HepG2 (cell line): ENCODE results near the gene PCGF3. TPM values are rescaled to one million over a fixed set of nuclear protein-coding genes. Genes with fewer than 3 reads are reported as not detected.

Experiments used
- ASH2L ChIP-seq: fragments of 300-600, 200-600 bp; sonication (generic); IDR thresholded peaks from 2 replicates; pipeline ENCODE4 v1.7.0; 2017; ENCODE audit warnings: low read depth, mild to moderate bottlenecking, moderate library complexity, mixed read lengths, low read length; ENCODE audit not compliant: insufficient read length
- BHLHE40 ChIP-seq: IDR thresholded peaks from 2 replicates; pipeline ENCODE4 v1.6.1; 2011; ENCODE audit warnings: low read length, improper control_type of control experiment
- KDM6A ChIP-seq: IDR thresholded peaks from 2 replicates; pipeline ENCODE4 v1.6.1; 2016; ENCODE audit warnings: low read depth
- MIER3 ChIP-seq: IDR thresholded peaks from 2 replicates; pipeline ENCODE4 v1.6.1; 2016; ENCODE audit warnings: missing compliant biosample characterization, borderline replicate concordance
- POLR2A ChIP-seq, 2 experiments: IDR thresholded peaks; 2 replicates each; pipeline ENCODE4 v1.6.1; 2011; ENCODE audit warnings: low read depth in 2 of 2, low read length in 2 of 2, mild to moderate bottlenecking in 1 of 2, moderate library complexity in 1 of 2; ENCODE audit not compliant: insufficient read depth in 1 of 2
- SAFB2 ChIP-seq: sonication (generic); formaldehyde crosslinking; IDR thresholded peaks from 2 replicates; pipeline ENCODE4 v1.5.1; 2020; ENCODE audit warnings: missing genetic modification reagents, low read depth, mild to moderate bottlenecking, borderline replicate concordance
- ZNF12 ChIP-seq: sonication (generic); formaldehyde crosslinking; IDR thresholded peaks from 2 replicates; pipeline ENCODE4 v1.5.0; 2020; ENCODE audit warnings: missing genetic modification reagents
- ZNF317 ChIP-seq: sonication (generic); formaldehyde crosslinking; IDR thresholded peaks from 2 replicates; pipeline ENCODE4 v1.5.0; 2020; ENCODE audit warnings: mild to moderate bottlenecking, missing genetic modification reagents
- ZNF703 ChIP-seq: sonication (generic); formaldehyde crosslinking; IDR thresholded peaks from 2 replicates; pipeline ENCODE4 v1.5.1; 2020; ENCODE audit warnings: missing genetic modification reagents, mild to moderate bottlenecking, moderate library complexity, borderline replicate concordance
- polyA plus RNA-seq, 8 experiments: library from polyadenylated mRNA; depleted of rRNA in 3 of 8; stranded (reverse) in 7 of 8; unstranded in 1 of 8; fragments of >200 nt; fragmentation: Illumina TruSeq in 4 of 8; extraction: Trizol in 4 of 8; gene quantifications; 2 replicates each; pipeline versions ENCODE4 v1.2.1 to v1.2.3, GENCODE V29; 2011 to 2016; ENCODE audit warnings: low read depth in 4 of 8, missing spikeins in 1 of 8, mixed read lengths in 1 of 8; ENCODE audit not compliant: insufficient read depth in 1 of 8
- total RNA-seq, 5 experiments: library from RNA; depleted of rRNA; stranded (reverse); fragments of >200 nt; fragmentation: Illumina TruSeq; extraction: Trizol; gene quantifications; 2 replicates each; pipeline ENCODE4 v1.2.3, GENCODE V29; 2016; ENCODE audit warnings: low read depth in 1 of 5
- TF ChIP-seq, protein P1 (sequence below): sonication (generic); formaldehyde crosslinking; IDR thresholded peaks from 2 replicates; pipeline ENCODE4 v1.4.0; 2020; ENCODE audit warnings: missing genetic modification reagents
- TF ChIP-seq, protein P2 (sequence below): sonication (generic); formaldehyde crosslinking; IDR thresholded peaks from 2 replicates; pipeline ENCODE4 v1.5.1; 2020; ENCODE audit warnings: mild to moderate bottlenecking, missing genetic modification reagents, moderate library complexity
- TF ChIP-seq, protein P3 (sequence below): sonication (generic); formaldehyde crosslinking; IDR thresholded peaks from 2 replicates; pipeline ENCODE4 v1.9.0; 2021; ENCODE audit warnings: missing genetic modification reagents, borderline replicate concordance
- TF ChIP-seq, protein P4 (sequence below): sonication (generic); formaldehyde crosslinking; IDR thresholded peaks from 2 replicates; pipeline ENCODE4 v1.4.0; 2020; ENCODE audit warnings: missing genetic modification reagents

Gene PCGF3
- total and polyA plus RNA-seq, 2 of the 13 experiments (the other 11 are each of a cell fraction or from before 2014, with no cell fraction given) = 28.6 to 66.2 TPM

DNA sequence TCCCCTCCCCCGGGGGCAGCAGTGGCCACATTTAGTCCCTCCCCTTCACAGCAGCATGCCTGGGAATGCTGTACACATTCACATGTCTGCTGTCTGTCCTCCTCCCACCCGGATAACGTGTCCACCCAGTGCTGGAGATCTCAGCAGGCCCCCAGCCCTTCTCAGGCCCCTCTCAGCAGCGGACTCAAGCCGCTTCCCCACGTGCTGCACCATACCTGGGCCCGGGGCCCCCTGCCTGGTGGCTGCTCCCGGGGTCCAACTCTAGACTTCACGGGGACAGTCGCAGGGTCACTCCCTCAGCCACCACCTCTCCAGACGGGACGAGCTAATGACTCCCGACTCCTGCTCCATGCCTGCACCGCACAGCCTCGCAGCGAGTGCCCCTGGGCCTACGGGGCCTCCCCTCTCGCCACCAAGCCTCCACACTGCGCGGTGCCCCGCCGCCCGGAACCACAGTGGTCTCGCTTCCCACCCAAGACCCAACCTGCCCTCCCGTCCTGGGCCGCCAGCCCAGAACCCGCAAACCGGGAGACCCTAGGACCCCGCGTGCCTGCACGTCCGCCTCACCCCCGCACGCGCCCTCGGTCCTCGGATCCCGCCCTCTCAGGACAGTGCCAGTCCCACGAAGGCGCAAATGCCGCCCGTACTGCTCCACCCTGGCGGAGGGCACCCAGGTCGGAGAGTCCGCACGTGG lies 1.3 kb upstream of the PCGF3 start (continued):
- TF ChIP-seq, protein P1, sequence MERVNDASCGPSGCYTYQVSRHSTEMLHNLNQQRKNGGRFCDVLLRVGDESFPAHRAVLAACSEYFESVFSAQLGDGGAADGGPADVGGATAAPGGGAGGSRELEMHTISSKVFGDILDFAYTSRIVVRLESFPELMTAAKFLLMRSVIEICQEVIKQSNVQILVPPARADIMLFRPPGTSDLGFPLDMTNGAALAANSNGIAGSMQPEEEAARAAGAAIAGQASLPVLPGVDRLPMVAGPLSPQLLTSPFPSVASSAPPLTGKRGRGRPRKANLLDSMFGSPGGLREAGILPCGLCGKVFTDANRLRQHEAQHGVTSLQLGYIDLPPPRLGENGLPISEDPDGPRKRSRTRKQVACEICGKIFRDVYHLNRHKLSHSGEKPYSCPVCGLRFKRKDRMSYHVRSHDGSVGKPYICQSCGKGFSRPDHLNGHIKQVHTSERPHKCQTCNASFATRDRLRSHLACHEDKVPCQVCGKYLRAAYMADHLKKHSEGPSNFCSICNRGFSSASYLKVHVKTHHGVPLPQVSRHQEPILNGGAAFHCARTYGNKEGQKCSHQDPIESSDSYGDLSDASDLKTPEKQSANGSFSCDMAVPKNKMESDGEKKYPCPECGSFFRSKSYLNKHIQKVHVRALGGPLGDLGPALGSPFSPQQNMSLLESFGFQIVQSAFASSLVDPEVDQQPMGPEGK (CRISPR knock-in tag) = 0 out of 2 replicates have a peak, but pooled peaks have one; percentile 21
- TF ChIP-seq, protein P2, sequence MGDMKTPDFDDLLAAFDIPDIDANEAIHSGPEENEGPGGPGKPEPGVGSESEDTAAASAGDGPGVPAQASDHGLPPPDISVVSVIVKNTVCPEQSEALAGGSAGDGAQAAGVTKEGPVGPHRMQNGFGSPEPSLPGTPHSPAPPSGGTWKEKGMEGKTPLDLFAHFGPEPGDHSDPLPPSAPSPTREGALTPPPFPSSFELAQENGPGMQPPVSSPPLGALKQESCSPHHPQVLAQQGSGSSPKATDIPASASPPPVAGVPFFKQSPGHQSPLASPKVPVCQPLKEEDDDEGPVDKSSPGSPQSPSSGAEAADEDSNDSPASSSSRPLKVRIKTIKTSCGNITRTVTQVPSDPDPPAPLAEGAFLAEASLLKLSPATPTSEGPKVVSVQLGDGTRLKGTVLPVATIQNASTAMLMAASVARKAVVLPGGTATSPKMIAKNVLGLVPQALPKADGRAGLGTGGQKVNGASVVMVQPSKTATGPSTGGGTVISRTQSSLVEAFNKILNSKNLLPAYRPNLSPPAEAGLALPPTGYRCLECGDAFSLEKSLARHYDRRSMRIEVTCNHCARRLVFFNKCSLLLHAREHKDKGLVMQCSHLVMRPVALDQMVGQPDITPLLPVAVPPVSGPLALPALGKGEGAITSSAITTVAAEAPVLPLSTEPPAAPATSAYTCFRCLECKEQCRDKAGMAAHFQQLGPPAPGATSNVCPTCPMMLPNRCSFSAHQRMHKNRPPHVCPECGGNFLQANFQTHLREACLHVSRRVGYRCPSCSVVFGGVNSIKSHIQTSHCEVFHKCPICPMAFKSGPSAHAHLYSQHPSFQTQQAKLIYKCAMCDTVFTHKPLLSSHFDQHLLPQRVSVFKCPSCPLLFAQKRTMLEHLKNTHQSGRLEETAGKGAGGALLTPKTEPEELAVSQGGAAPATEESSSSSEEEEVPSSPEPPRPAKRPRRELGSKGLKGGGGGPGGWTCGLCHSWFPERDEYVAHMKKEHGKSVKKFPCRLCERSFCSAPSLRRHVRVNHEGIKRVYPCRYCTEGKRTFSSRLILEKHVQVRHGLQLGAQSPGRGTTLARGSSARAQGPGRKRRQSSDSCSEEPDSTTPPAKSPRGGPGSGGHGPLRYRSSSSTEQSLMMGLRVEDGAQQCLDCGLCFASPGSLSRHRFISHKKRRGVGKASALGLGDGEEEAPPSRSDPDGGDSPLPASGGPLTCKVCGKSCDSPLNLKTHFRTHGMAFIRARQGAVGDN (CRISPR knock-in tag) = peak; percentile 39
- no peak for TF ChIP-seq KDM6A (CRISPR knock-in tag)
- no peak for TF ChIP-seq MIER3 (CRISPR knock-in tag)
- TF ChIP-seq POLR2A (IDR thresholded peaks at IDR 0.05; ENCODE audit: insufficient read depth in 1 of 2, low read depth in 2 of 2, low read length in 2 of 2) = no peak
- peak; percentile 78 for TF ChIP-seq ZNF317
- no peak for TF ChIP-seq SAFB2 (CRISPR knock-in tag)
- TF ChIP-seq, protein P3, sequence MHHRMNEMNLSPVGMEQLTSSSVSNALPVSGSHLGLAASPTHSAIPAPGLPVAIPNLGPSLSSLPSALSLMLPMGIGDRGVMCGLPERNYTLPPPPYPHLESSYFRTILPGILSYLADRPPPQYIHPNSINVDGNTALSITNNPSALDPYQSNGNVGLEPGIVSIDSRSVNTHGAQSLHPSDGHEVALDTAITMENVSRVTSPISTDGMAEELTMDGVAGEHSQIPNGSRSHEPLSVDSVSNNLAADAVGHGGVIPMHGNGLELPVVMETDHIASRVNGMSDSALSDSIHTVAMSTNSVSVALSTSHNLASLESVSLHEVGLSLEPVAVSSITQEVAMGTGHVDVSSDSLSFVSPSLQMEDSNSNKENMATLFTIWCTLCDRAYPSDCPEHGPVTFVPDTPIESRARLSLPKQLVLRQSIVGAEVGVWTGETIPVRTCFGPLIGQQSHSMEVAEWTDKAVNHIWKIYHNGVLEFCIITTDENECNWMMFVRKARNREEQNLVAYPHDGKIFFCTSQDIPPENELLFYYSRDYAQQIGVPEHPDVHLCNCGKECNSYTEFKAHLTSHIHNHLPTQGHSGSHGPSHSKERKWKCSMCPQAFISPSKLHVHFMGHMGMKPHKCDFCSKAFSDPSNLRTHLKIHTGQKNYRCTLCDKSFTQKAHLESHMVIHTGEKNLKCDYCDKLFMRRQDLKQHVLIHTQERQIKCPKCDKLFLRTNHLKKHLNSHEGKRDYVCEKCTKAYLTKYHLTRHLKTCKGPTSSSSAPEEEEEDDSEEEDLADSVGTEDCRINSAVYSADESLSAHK (CRISPR knock-in tag) = no peak
- TF ChIP-seq ASH2L = no peak
- TF ChIP-seq, protein P4, sequence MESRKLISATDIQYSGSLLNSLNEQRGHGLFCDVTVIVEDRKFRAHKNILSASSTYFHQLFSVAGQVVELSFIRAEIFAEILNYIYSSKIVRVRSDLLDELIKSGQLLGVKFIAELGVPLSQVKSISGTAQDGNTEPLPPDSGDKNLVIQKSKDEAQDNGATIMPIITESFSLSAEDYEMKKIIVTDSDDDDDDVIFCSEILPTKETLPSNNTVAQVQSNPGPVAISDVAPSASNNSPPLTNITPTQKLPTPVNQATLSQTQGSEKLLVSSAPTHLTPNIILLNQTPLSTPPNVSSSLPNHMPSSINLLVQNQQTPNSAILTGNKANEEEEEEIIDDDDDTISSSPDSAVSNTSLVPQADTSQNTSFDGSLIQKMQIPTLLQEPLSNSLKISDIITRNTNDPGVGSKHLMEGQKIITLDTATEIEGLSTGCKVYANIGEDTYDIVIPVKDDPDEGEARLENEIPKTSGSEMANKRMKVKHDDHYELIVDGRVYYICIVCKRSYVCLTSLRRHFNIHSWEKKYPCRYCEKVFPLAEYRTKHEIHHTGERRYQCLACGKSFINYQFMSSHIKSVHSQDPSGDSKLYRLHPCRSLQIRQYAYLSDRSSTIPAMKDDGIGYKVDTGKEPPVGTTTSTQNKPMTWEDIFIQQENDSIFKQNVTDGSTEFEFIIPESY (CRISPR knock-in tag) = peak; percentile 63; the same call in 1 of the 2 replicates
- no peak for TF ChIP-seq ZNF703 (CRISPR knock-in tag)
- TF ChIP-seq BHLHE40 = no peak
- TF ChIP-seq ZNF12 (CRISPR knock-in tag) = no peak
